HepG2 (cell line): ENCODE data around the gene LATS2. TPM values are rescaled to one million over a fixed set of nuclear protein-coding genes. Genes with fewer than 3 reads are reported as not detected.

Experiments used
- GFI1 ChIP-seq: sonication (generic); formaldehyde crosslinking; IDR thresholded peaks from 2 replicates; pipeline ENCODE4 v1.5.0; 2020; ENCODE audit warnings: missing genetic modification reagents, mild to moderate bottlenecking, borderline replicate concordance
- HNF4A ChIP-seq: sonication (generic); formaldehyde crosslinking; IDR thresholded peaks from 2 replicates; pipeline ENCODE4 v1.4.0; 2020; ENCODE audit warnings: missing genetic modification reagents
- KLF11 ChIP-seq: IDR thresholded peaks from 2 replicates; pipeline ENCODE4 v1.6.1; 2016; ENCODE audit warnings: missing compliant biosample characterization
- MAFK ChIP-seq, 2 experiments: IDR thresholded peaks in 1 of 2; conservative IDR thresholded peaks in 1 of 2; 2 replicates each; pipeline ENCODE4 v1.6.1; 2011; ENCODE audit warnings: improper control_type of control experiment in 2 of 2, low read length in 2 of 2
- MEIS1 ChIP-seq: sonication (generic); formaldehyde crosslinking; IDR thresholded peaks from 2 replicates; pipeline ENCODE4 v1.9.0; 2021; ENCODE audit warnings: mild to moderate bottlenecking, missing genetic modification reagents, moderate library complexity, borderline replicate concordance
- NONO ChIP-seq, 2 experiments: fragments of 450-650 bp in 1 of 2; sonication (generic) in 1 of 2; formaldehyde crosslinking in 1 of 2; IDR thresholded peaks in 1 of 2; conservative IDR thresholded peaks in 1 of 2; 2 replicates each; pipeline versions ENCODE4 v1.6.1 to v1.8.0; 2017 to 2022; ENCODE audit warnings: mild to moderate bottlenecking in 1 of 2, missing genetic modification reagents in 1 of 2, moderate library complexity in 1 of 2
- NR0B2 ChIP-seq: sonication (generic); formaldehyde crosslinking; IDR thresholded peaks from 2 replicates; pipeline ENCODE4 v1.4.0; 2020; ENCODE audit warnings: mild to moderate bottlenecking, missing genetic modification reagents
- NRL ChIP-seq: sonication (generic); formaldehyde crosslinking; IDR thresholded peaks from 2 replicates; pipeline ENCODE4 v1.5.0; 2020; ENCODE audit warnings: missing genetic modification reagents, mild to moderate bottlenecking, moderate library complexity, borderline replicate concordance
- PHF8 ChIP-seq: sonication (generic); formaldehyde crosslinking; IDR thresholded peaks from 2 replicates; pipeline ENCODE4 v1.5.0; 2020; ENCODE audit warnings: missing genetic modification reagents
- PREB ChIP-seq: sonication (generic); formaldehyde crosslinking; IDR thresholded peaks from 2 replicates; pipeline ENCODE4 v1.4.0; 2020; ENCODE audit warnings: missing genetic modification reagents
- SIN3A ChIP-seq: IDR thresholded peaks from 2 replicates; pipeline ENCODE4 v1.6.1; 2011; ENCODE audit warnings: low read depth, mild to moderate bottlenecking, control low read depth, low read length, borderline replicate concordance
- TBX2 ChIP-seq: sonication (generic); formaldehyde crosslinking; IDR thresholded peaks from 2 replicates; pipeline ENCODE4 v1.5.0; 2020; ENCODE audit warnings: missing genetic modification reagents, mild to moderate bottlenecking, borderline replicate concordance
- THYN1 ChIP-seq: sonication (generic); formaldehyde crosslinking; IDR thresholded peaks from 2 replicates; pipeline ENCODE4 v1.8.1; 2023; ENCODE audit warnings: low read depth, mild to moderate bottlenecking, moderate library complexity, missing genetic modification reagents, borderline replicate concordance
- WIZ ChIP-seq: sonication (generic); formaldehyde crosslinking; IDR thresholded peaks from 2 replicates; pipeline ENCODE4 v1.5.1; 2020; ENCODE audit warnings: mild to moderate bottlenecking, missing genetic modification reagents
- YY1 ChIP-seq: IDR thresholded peaks from 2 replicates; pipeline ENCODE4 v1.6.1; 2011; ENCODE audit warnings: low read length, low read depth, moderate library complexity, mild to moderate bottlenecking; ENCODE audit not compliant: insufficient read depth, insufficient replicate concordance
- ZBTB4 ChIP-seq: sonication (generic); formaldehyde crosslinking; IDR thresholded peaks from 2 replicates; pipeline ENCODE4 v1.4.0; 2020; ENCODE audit warnings: missing genetic modification reagents, mild to moderate bottlenecking, borderline replicate concordance
- ZNF121 ChIP-seq: sonication (generic); formaldehyde crosslinking; IDR thresholded peaks from 2 replicates; pipeline ENCODE4 v1.5.0; 2020; ENCODE audit warnings: mild to moderate bottlenecking, missing genetic modification reagents
- ZNF280B ChIP-seq: sonication (generic); formaldehyde crosslinking; IDR thresholded peaks from 2 replicates; pipeline ENCODE4 v1.5.0; 2020; ENCODE audit warnings: missing genetic modification reagents, mild to moderate bottlenecking, borderline replicate concordance
- ZNF556 ChIP-seq: sonication (generic); formaldehyde crosslinking; IDR thresholded peaks from 2 replicates; pipeline ENCODE4 v1.4.0; 2020; ENCODE audit warnings: mild to moderate bottlenecking, missing genetic modification reagents, borderline replicate concordance
- polyA plus RNA-seq, 8 experiments: library from polyadenylated mRNA; depleted of rRNA in 3 of 8; stranded (reverse) in 7 of 8; unstranded in 1 of 8; fragments of >200 nt; fragmentation: Illumina TruSeq in 4 of 8; extraction: Trizol in 4 of 8; gene quantifications; 2 replicates each; pipeline versions ENCODE4 v1.2.1 to v1.2.3, GENCODE V29; 2011 to 2016; ENCODE audit warnings: low read depth in 4 of 8, missing spikeins in 1 of 8, mixed read lengths in 1 of 8; ENCODE audit not compliant: insufficient read depth in 1 of 8
- total RNA-seq, 5 experiments: library from RNA; depleted of rRNA; stranded (reverse); fragments of >200 nt; fragmentation: Illumina TruSeq; extraction: Trizol; gene quantifications; 2 replicates each; pipeline ENCODE4 v1.2.3, GENCODE V29; 2016; ENCODE audit warnings: low read depth in 1 of 5
- TF ChIP-seq, protein P1 (sequence below): sonication (generic); formaldehyde crosslinking; IDR thresholded peaks from 2 replicates; pipeline ENCODE4 v1.8.0; 2022; ENCODE audit warnings: mild to moderate bottlenecking, missing genetic modification reagents, borderline replicate concordance

Gene LATS2
- total and polyA plus RNA-seq, 2 of the 13 experiments (the other 11 are each of a cell fraction or from before 2014, with no cell fraction given) = 7.3 to 8.5 TPM

DNA sequence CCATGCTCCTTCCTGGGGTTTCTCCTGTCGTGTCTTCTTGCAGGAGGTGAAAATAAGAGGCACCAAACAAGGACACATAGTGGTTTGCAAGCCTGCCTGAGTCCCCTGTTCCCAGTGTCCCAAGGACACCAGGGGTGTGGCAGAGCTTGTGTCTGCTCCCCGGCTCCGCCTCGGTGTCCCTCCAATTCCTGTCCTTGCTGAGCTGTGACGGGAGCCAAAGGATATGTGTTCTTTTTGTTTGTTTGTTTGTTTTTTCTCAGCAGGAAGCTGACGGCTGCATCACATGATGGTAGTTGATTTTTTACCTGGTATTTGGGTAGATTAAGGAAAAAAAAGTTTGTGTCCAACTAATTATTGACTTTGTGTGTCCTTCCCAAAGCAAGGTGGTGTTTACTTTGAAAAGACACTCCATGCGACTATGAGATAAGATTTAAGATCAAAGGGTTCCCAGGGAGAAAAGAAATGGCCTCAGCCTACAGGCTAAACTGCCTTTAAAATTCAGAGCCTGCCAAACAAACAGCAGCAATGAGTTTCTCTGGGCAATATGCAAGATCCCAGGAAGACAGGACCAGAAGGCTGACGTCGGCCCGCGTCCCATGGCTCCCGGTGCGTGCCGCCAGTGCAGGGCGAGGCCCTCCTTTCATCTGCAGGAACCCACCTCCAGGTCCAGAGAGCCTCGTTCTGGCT is 108.0 kb downstream of the LATS2 start (continued):
- TF ChIP-seq ZNF556 (CRISPR knock-in tag) (peak; percentile 37; the same call in 1 of the 2 replicates), MEIS1 (CRISPR knock-in tag) (no peak), PREB (no peak), ZNF280B (CRISPR knock-in tag) (no peak), PHF8 (no peak), NRL (CRISPR knock-in tag) (no peak), NONO (IDR thresholded peaks at IDR 0.05) (no peak), NONO (CRISPR knock-in tag; conservative IDR thresholded peaks at IDR 0.05) (peak; percentile 45; the same call in 1 of the 2 replicates), ZNF121 (peak; percentile 100), SIN3A (0 out of 2 replicates have a peak, but pooled peaks have one; percentile 41), KLF11 (CRISPR knock-in tag) (no peak), TBX2 (peak; percentile 92), YY1 (peak; percentile 25), GFI1 (CRISPR knock-in tag) (peak; percentile 79; the same call in 1 of the 2 replicates), WIZ (CRISPR knock-in tag) (no peak), NR0B2 (no peak), ZBTB4 (CRISPR knock-in tag) (no peak), MAFK (conservative IDR thresholded peaks at IDR 0.05 in 1 of 2, IDR thresholded peaks at IDR 0.05 in 1 of 2; ENCODE audit: low read length in 2 of 2) (no peak), HNF4A (CRISPR knock-in tag) (peak; percentile 53), THYN1 (no peak)
- TF ChIP-seq, protein P1, sequence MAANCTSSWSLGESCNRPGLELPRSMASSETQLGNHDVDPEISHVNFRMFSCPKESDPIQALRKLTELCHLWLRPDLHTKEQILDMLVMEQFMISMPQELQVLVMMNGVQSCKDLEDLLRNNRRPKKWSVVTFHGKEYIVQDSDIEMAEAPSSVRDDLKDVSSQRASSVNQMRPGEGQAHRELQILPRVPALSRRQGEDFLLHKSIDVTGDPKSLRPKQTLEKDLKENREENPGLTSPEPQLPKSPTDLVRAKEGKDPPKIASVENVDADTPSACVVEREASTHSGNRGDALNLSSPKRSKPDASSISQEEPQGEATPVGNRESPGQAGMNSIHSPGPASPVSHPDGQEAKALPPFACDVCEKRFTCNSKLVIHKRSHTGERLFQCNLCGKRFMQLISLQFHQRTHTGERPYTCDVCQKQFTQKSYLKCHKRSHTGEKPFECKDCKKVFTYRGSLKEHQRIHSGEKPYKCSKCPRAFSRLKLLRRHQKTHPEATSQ (CRISPR knock-in tag) = no peak; the same call in 1 of the 2 replicates
